SK-N-MC (cell line): ENCODE measurements around the gene PPM1K.

Source experiments
- DNase-seq: peaks from one replicate; pipeline ENCODE4 v3.0.0-alpha.2; 2011; ENCODE audit warnings: low read depth, low spot score
- H3K27ac ChIP-seq: fragments of 200-600 bp; sonication (generic); 2 replicates; pipeline ENCODE4 v1.5.1; 2016; ENCODE audit warnings: mixed run types
- H3K36me3 ChIP-seq: fragments of 200-600 bp; sonication (generic); 2 replicates; pipeline ENCODE4 v1.6.1; 2017; ENCODE audit warnings: antibody characterized with exemption, low read length, mixed read lengths; ENCODE audit not compliant: insufficient read depth
- H3K4me3 ChIP-seq: fragments of 200-600 bp; sonication (generic); 2 replicates; pipeline ENCODE4 v1.5.1; 2016
- H3K9ac ChIP-seq: fragments of 200-600 bp; sonication (generic); 2 replicates; pipeline ENCODE4 v1.8.0; 2017; ENCODE audit warnings: mixed run types, mixed read lengths; ENCODE audit not compliant: insufficient read length
- H3K9me3 ChIP-seq: fragments of 200-600 bp; sonication (generic); 2 replicates; pipeline ENCODE4 v1.6.1; 2017; ENCODE audit warnings: low read depth, mild to moderate bottlenecking, antibody characterized with exemption, low read length, moderate library complexity, mixed read lengths
- EZH2 ChIP-seq: fragments of 200-600 bp; sonication (generic); IDR thresholded peaks from one replicate; pipeline ENCODE4 v1.6.1; 2017; ENCODE audit warnings: antibody characterized with exemption
- FOXP2 ChIP-seq: optimal IDR thresholded peaks from 2 replicates; pipeline ENCODE3; 2011; ENCODE audit warnings: mild to moderate bottlenecking, moderate library complexity; ENCODE audit not compliant: insufficient read depth; ENCODE audit errors: extremely low read length, control extremely low read depth
- POLR2AphosphoS5 ChIP-seq: IDR thresholded peaks from 2 replicates; pipeline ENCODE4 v1.6.1; 2012; ENCODE audit warnings: mild to moderate bottlenecking, low read depth, low read length, borderline replicate concordance

The PPM1K gene

GRCh38 chr4:88215351-88215750, 69.0 kb downstream of the PPM1K start:
- no peaks in the 10 kb centered on the region for H3K9me3 ChIP-seq

DNA sequence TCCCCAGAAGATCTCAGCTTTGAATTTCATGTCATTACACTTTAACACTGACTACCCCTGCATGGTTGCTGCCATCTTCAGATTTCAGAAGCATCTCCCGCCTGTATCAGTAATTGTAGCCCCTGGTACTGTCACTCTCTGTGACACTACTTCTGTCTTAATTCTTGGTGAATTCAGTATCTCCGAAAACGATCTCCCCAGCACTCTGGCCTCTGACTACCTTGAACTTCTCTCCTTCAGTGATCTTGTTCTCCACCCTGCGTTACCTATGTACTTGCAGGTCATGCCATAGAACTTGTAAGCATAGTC, 72.2 kb downstream of the PPM1K start:
- Histone ChIP-seq H3K4me3 (no peak overlapping the region), H3K27ac (no peak overlapping the region), H3K36me3 (no peaks in the 10 kb centered on the region), H3K9me3 (no peaks in the 10 kb centered on the region), H3K9ac (no peak overlapping the region)
- TF ChIP-seq EZH2 (no peak), FOXP2 (no peak), POLR2AphosphoS5 (no peak)
- DNase-seq, result no peak

More at GRCh38 chr4:88215351-88215750, 69.0 kb downstream of the PPM1K start:
- TF ChIP-seq POLR2AphosphoS5, result no peak
- no peak for TF ChIP-seq FOXP2
- no peak for TF ChIP-seq EZH2
- Histone ChIP-seq H3K4me3 (no peak overlapping the region), H3K27ac (no peak overlapping the region), H3K9ac (no peak overlapping the region), H3K36me3 (no peaks in the 10 kb centered on the region)
- DNase-seq, result no peak

DNA sequence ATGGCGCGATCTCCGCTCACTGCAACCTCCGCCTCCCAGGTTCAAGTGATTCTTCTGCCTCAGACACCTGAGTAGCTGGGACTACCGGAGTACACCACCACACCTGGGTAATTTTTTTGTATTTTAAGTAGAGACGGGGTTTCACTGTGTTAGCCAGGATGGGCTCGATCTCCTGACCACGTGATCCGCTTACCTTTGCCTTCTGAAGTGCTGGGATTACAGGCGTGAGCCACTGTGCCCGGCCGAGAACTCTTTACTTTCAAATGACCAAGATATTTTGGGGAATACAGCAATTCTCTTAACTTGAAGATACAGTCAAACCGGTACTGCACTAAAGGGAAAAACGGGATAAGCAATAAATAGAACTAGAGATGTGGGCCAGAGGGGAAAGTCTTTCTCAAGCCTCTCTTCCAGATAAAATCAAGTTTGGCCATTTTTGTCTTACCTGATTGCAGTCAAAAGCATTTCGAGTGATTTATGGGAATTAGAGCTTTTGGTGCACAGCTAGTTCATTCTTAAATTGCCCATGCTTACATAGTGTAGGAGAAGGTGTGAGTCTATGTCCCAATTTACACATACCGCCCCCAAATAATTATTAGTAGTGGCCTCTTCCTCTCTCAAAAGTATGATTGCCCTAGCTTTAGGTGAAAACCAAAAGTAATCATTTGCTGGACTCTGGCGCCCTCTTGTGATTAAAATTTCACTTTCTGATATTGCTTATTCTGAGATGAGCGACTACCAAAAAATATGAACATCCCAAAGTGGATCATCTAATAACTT, 72.7 kb downstream of the PPM1K start:
- TF ChIP-seq EZH2 (no peak), FOXP2 (no peak), POLR2AphosphoS5 (no peak)
- Histone ChIP-seq H3K36me3 (no peaks in the 10 kb centered on the region), H3K4me3 (no peak overlapping the region), H3K9ac (no peak overlapping the region), H3K27ac (no peak overlapping the region), H3K9me3 (no peaks in the 10 kb centered on the region)
- DNase-seq, result peak; percentile 30

DNA sequence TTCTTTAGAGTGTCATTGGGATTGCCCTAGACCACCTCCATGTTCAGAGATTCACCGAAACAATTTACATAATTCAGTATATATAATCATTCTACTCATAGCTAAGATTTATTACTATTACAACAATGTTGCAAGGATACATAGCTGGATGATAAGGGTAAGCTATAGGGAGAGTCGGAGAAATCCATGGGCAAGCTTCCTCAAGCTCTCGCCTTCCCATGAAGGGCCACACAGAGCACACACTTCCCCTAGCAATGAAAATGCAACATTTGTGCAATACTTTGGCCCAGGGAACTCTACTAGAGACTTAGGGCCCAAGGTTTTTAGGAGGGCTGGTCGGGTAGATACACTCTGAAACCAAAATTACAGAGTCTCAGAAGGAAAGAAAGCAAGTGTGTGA, 76.2 kb downstream of the PPM1K start:
- TF ChIP-seq EZH2 (no peak), FOXP2 (no peak), POLR2AphosphoS5 (no peak)
- Histone ChIP-seq H3K9me3 (no peaks in the 10 kb centered on the region), H3K36me3 (no peaks in the 10 kb centered on the region), H3K4me3 (no peak overlapping the region), H3K27ac (no peak overlapping the region), H3K9ac (no peak overlapping the region)
- DNase-seq, result no peak
